GM23338 (cell line): ENCODE results near the gene RHOBTB3. TPM values are rescaled to one million over a fixed set of nuclear protein-coding genes. Genes with fewer than 3 reads are reported as not detected.

Experiments
- ATAC-seq: fragments of 200-7000 bp; cut with Tn5 transposase; 3 replicates; pipeline ENCODE4 v1.9.1; 2020
- DNase-seq: peaks from one replicate; pipeline ENCODE4 v3.0.0-alpha.2; 2015; ENCODE audit warnings: low spot score
- H2AFZ ChIP-seq: fragments of 200-600 bp; sonication (generic); 2 replicates; pipeline ENCODE4 v1.8.0; 2016; ENCODE audit warnings: antibody characterized with exemption, mild to moderate bottlenecking, moderate library complexity
- H3F3A ChIP-seq: fragments of 200-600 bp; sonication (generic); replicated peaks from 2 replicates; pipeline ENCODE4 v1.8.0; 2017; ENCODE audit warnings: antibody characterized with exemption, mixed run types, low read depth
- H3K27ac ChIP-seq: fragments of 200-600 bp; sonication (generic); 2 replicates; pipeline ENCODE4 v1.6.1; 2016; ENCODE audit warnings: low read depth
- H3K27me3 ChIP-seq: fragments of 200-600 bp; sonication (generic); 2 replicates; pipeline ENCODE4 v1.8.0; 2016; ENCODE audit warnings: mild to moderate bottlenecking, mixed run types, moderate library complexity; ENCODE audit not compliant: insufficient read depth
- H3K36me3 ChIP-seq: fragments of 200-600 bp; sonication (generic); 2 replicates; pipeline ENCODE4 v1.8.0; 2016; ENCODE audit warnings: mild to moderate bottlenecking; ENCODE audit not compliant: insufficient read depth
- H3K4me1 ChIP-seq: fragments of 200-600 bp; sonication (generic); 2 replicates; pipeline ENCODE4 v1.8.0; 2016; ENCODE audit warnings: mild to moderate bottlenecking, moderate library complexity; ENCODE audit not compliant: insufficient read depth
- H3K4me2 ChIP-seq: fragments of 200-600 bp; sonication (generic); 2 replicates; pipeline ENCODE4 v1.7.1; 2017; ENCODE audit warnings: mixed run types
- H3K4me3 ChIP-seq: fragments of 200-600 bp; sonication (generic); 2 replicates; pipeline ENCODE4 v1.6.1; 2016; ENCODE audit warnings: mixed run types
- H3K79me2 ChIP-seq: fragments of 200-600 bp; sonication (generic); replicated peaks from 2 replicates; pipeline ENCODE4 v1.8.0; 2017; ENCODE audit warnings: mild to moderate bottlenecking; ENCODE audit not compliant: insufficient read depth
- H3K9me2 ChIP-seq: fragments of 200-600 bp; sonication (generic); 2 replicates; pipeline ENCODE4 v1.8.0; 2017; ENCODE audit not compliant: insufficient read depth
- H4K20me1 ChIP-seq: fragments of 200-600 bp; sonication (generic); replicated peaks from 2 replicates; pipeline ENCODE4 v1.8.0; 2017; ENCODE audit warnings: mild to moderate bottlenecking; ENCODE audit not compliant: insufficient read depth
- H3K27ac Mint-ChIP-seq: 2 replicates; pipeline ENCODE4 v1.8.0; 2020; ENCODE audit warnings: inconsistent platforms, mild to moderate bottlenecking, moderate library complexity, mixed read lengths
- H3K27me3 Mint-ChIP-seq: 3 replicates; pipeline ENCODE4 v1.8.0; 2022; ENCODE audit warnings: low read depth, mild to moderate bottlenecking, moderate library complexity, mixed read lengths, inconsistent platforms; ENCODE audit not compliant: insufficient read depth, poor library complexity
- H3K36me3 Mint-ChIP-seq: 3 replicates; pipeline ENCODE4 v1.8.0; 2021; ENCODE audit warnings: low read depth, mild to moderate bottlenecking, inconsistent platforms, moderate library complexity, mixed read lengths
- H3K4me1 Mint-ChIP-seq: 3 replicates; pipeline ENCODE4 v1.8.0; 2020; ENCODE audit warnings: mild to moderate bottlenecking, inconsistent platforms, mixed read lengths
- H3K4me3 Mint-ChIP-seq: 3 replicates; pipeline ENCODE4 v1.8.0; 2021; ENCODE audit warnings: moderate library complexity, mild to moderate bottlenecking, inconsistent platforms, mixed read lengths
- H3K9me3 Mint-ChIP-seq: 3 replicates; pipeline ENCODE4 v1.8.0; 2020; ENCODE audit warnings: moderate library complexity, mild to moderate bottlenecking, inconsistent platforms, mixed read lengths
- CREB1 ChIP-seq: fragments of 250-450 bp; sonication (Bioruptor Pico); IDR thresholded peaks from 2 replicates; pipeline ENCODE4 v1.5.0; 2020; ENCODE audit warnings: low read depth, mild to moderate bottlenecking, moderate library complexity
- ETS1 ChIP-seq: IDR thresholded peaks from 2 replicates; pipeline ENCODE4 v1.6.1; 2016; ENCODE audit warnings: antibody characterized with exemption
- EZH2 ChIP-seq: fragments of 200-600 bp; sonication (generic); IDR thresholded peaks from one replicate; pipeline ENCODE4 v1.8.0; 2017; ENCODE audit warnings: antibody characterized with exemption, mild to moderate bottlenecking, low read depth; ENCODE audit not compliant: unreplicated experiment
- EZH2phosphoT487 ChIP-seq: fragments of 200-600 bp; sonication (generic); IDR thresholded peaks from one replicate; pipeline ENCODE4 v1.8.1; 2018; ENCODE audit warnings: antibody characterized with exemption; ENCODE audit not compliant: unreplicated experiment
- POLR2AphosphoS5 ChIP-seq: IDR thresholded peaks from 2 replicates; pipeline ENCODE4 v1.6.1; 2016; ENCODE audit warnings: antibody characterized with exemption, low read depth
- STAT1 ChIP-seq: IDR thresholded peaks from one replicate; pipeline ENCODE4 v1.6.1; 2016; ENCODE audit warnings: antibody characterized with exemption; ENCODE audit not compliant: unreplicated experiment
- polyA plus RNA-seq: library from polyadenylated mRNA; unstranded; fragments of >200 nt; fragmentation: Nextera tagmentation; extraction: Ambion mirVana; gene quantifications from 2 replicates; pipeline ENCODE4 v1.2.1, GENCODE V29; 2016
- total RNA-seq: library from RNA; depleted of rRNA; stranded (reverse); fragments of >200 nt; shearing (Covaris generic); gene quantifications from 2 replicates; pipeline ENCODE4 v1.2.3, GENCODE V29; 2014
- TF ChIP-seq, protein P1 (sequence below): fragments of 250-450 bp; sonication (Bioruptor Pico); IDR thresholded peaks from 2 replicates; pipeline ENCODE4 v1.5.0; 2020; ENCODE audit warnings: mild to moderate bottlenecking, moderate library complexity

Gene RHOBTB3
- total and polyA plus RNA-seq, 2 experiments from 2014 or later, result 10.0 to 13.4 TPM

GRCh38 chr5:95763941-95764340 lies 32.8 kb downstream of the RHOBTB3 start (continued):
- TF ChIP-seq, protein P1, sequence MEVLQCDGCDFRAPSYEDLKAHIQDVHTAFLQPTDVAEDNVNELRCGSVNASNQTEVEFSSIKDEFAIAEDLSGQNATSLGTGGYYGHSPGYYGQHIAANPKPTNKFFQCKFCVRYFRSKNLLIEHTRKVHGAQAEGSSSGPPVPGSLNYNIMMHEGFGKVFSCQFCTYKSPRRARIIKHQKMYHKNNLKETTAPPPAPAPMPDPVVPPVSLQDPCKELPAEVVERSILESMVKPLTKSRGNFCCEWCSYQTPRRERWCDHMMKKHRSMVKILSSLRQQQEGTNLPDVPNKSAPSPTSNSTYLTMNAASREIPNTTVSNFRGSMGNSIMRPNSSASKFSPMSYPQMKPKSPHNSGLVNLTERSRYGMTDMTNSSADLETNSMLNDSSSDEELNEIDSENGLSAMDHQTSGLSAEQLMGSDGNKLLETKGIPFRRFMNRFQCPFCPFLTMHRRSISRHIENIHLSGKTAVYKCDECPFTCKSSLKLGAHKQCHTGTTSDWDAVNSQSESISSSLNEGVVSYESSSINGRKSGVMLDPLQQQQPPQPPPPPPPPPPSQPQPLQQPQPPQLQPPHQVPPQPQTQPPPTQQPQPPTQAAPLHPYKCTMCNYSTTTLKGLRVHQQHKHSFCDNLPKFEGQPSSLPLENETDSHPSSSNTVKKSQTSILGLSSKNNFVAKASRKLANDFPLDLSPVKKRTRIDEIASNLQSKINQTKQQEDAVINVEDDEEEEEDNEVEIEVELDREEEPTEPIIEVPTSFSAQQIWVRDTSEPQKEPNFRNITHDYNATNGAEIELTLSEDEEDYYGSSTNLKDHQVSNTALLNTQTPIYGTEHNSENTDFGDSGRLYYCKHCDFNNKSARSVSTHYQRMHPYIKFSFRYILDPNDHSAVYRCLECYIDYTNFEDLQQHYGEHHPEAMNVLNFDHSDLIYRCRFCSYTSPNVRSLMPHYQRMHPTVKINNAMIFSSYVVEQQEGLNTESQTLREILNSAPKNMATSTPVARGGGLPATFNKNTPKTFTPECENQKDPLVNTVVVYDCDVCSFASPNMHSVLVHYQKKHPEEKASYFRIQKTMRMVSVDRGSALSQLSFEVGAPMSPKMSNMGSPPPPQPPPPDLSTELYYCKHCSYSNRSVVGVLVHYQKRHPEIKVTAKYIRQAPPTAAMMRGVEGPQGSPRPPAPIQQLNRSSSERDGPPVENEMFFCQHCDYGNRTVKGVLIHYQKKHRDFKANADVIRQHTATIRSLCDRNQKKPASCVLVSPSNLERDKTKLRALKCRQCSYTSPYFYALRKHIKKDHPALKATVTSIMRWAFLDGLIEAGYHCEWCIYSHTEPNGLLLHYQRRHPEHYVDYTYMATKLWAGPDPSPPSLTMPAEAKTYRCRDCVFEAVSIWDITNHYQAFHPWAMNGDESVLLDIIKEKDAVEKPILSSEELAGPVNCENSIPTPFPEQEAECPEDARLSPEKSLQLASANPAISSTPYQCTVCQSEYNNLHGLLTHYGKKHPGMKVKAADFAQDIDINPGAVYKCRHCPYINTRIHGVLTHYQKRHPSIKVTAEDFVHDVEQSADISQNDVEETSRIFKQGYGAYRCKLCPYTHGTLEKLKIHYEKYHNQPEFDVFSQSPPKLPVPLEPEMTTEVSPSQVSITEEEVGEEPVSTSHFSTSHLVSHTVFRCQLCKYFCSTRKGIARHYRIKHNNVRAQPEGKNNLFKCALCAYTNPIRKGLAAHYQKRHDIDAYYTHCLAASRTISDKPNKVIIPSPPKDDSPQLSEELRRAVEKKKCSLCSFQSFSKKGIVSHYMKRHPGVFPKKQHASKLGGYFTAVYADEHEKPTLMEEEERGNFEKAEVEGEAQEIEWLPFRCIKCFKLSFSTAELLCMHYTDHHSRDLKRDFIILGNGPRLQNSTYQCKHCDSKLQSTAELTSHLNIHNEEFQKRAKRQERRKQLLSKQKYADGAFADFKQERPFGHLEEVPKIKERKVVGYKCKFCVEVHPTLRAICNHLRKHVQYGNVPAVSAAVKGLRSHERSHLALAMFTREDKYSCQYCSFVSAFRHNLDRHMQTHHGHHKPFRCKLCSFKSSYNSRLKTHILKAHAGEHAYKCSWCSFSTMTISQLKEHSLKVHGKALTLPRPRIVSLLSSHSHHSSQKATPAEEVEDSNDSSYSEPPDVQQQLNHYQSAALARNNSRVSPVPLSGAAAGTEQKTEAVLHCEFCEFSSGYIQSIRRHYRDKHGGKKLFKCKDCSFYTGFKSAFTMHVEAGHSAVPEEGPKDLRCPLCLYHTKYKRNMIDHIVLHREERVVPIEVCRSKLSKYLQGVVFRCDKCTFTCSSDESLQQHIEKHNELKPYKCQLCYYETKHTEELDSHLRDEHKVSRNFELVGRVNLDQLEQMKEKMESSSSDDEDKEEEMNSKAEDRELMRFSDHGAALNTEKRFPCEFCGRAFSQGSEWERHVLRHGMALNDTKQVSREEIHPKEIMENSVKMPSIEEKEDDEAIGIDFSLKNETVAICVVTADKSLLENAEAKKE, result no peak
- no peak for TF ChIP-seq POLR2AphosphoS5
- TF ChIP-seq EZH2, result no peak
- TF ChIP-seq EZH2phosphoT487, result no peak

DNA sequence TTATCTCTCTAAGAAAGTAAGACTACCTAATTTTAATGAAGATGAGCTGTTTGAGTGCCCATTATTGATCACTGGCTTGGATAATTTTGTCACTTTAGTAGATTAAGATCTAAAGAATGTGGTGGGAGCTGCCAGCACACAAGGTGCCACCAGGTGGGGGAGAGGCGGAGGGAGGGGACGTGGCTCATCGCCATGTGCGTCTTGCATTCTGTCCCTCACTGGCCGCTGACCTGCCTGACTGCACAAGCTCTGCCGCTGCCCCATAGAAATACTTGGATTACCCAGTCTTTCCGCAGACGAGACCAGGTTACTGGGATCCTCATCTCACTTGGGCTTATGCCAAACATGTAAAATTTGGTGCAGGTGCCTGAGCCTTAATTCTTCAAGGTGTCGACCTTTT lies 37.6 kb downstream of the RHOBTB3 start:
- H3K9me2 ChIP-seq, result no peaks in the 10 kb centered on the region
- DNase-seq (no peak), ATAC-seq (no peak; the same call in 2 of the 3 replicates)
- H3K27ac ChIP-seq, result no peak overlapping the region
- H3K27me3 ChIP-seq, result no peaks in the 10 kb centered on the region
- H3K4me2 ChIP-seq, result no peak overlapping the region
- H3F3A ChIP-seq, result no peaks in the 10 kb centered on the region
- no peaks in the 10 kb centered on the region for H3K79me2 ChIP-seq
- H3K27me3 Mint-ChIP-seq, result no peaks in the 10 kb centered on the region
- no peaks in the 10 kb centered on the region for H4K20me1 ChIP-seq
- H3K4me3 Mint-ChIP-seq, result no peak overlapping the region
- TF ChIP-seq CREB1 (CRISPR knock-in tag), result no peak
- TF ChIP-seq POLR2AphosphoS5, result no peak
- TF ChIP-seq STAT1, result no peak
- no peak for TF ChIP-seq ETS1
- no peaks in the 10 kb centered on the region for H3K36me3 Mint-ChIP-seq
- H3K36me3 ChIP-seq, result no peaks in the 10 kb centered on the region
- no peaks in the 10 kb centered on the region for H3K4me1 ChIP-seq
- H3K4me1 Mint-ChIP-seq, result no peaks in the 10 kb centered on the region
- no peak overlapping the region for H2AFZ ChIP-seq
- no peaks in the 10 kb centered on the region for H3K9me3 Mint-ChIP-seq
- no peak overlapping the region; the same call in 1 of the 2 replicates for H3K27ac Mint-ChIP-seq
- H3K4me3 ChIP-seq, result no peak overlapping the region
